ENCODE measurements around the gene PIK3R1. TPM values are rescaled to one million over a fixed set of nuclear protein-coding genes. Genes with fewer than 3 reads are reported as not detected.
A peak's percentile ranks its signal among the peaks of the same experiment; 100 is the strongest.

Gene PIK3R1
- total RNA-seq, 1 donor, result 73.8 TPM

DNA sequence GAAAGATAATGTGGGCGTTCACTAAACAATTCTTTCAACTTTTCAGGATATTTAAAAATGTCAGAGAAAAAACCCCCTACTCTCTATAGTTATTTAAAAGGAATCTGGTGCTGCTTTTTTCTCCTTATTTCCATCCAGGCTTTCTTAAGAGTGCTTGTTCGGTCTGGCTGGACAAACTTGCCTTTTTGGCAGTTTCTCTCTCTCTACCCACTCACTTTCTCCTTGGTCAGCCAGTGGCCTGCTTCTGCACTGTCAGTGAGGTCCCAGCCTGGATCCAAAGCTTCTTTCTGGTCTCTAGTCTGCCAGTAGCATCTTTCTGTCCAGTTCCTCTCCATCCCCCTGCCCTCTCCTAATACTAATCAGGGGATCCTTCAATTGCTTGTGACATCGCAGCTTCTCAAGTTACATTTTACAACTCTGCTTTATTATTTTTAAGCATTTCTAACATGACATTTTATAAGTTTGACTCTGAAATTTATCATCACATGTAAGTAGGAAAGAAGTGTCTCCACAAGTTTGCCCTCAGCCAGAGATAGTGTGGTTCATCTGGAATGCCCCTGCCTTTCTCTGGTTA lies 50.4 kb downstream of the PIK3R1 start:
- H3K4me3 ChIP-seq (ENCODE audit: low read depth, low read length), result no peak overlapping the region
- TF ChIP-seq, protein P1, sequence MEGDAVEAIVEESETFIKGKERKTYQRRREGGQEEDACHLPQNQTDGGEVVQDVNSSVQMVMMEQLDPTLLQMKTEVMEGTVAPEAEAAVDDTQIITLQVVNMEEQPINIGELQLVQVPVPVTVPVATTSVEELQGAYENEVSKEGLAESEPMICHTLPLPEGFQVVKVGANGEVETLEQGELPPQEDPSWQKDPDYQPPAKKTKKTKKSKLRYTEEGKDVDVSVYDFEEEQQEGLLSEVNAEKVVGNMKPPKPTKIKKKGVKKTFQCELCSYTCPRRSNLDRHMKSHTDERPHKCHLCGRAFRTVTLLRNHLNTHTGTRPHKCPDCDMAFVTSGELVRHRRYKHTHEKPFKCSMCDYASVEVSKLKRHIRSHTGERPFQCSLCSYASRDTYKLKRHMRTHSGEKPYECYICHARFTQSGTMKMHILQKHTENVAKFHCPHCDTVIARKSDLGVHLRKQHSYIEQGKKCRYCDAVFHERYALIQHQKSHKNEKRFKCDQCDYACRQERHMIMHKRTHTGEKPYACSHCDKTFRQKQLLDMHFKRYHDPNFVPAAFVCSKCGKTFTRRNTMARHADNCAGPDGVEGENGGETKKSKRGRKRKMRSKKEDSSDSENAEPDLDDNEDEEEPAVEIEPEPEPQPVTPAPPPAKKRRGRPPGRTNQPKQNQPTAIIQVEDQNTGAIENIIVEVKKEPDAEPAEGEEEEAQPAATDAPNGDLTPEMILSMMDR (IDR thresholded peaks at IDR 0.05; ENCODE audit: insufficient read depth, low read depth, low read length), result no peak
- DNase-seq (ENCODE audit: low read depth), result peak; percentile 35

DNA sequence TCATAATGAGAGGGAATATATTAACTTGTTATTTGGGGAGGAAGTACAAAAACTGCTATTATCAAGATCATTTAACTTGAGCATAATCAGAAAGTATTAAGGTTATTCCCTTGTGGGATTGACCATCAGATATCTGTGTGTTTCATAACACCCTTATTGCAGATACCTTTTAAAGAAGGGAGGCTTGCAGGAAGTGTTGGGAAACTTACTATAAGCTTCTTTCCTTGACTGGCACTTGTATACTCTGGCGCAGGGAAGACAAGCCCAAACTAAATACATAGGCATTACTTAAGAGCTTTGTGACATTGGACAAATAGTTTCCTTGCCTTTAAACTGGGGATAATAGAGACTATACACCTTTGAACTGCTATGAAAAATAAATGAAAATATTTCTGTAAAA lies 50.9 kb downstream of the PIK3R1 start:
- peak; percentile 74 for DNase-seq (ENCODE audit: low read depth)
- TF ChIP-seq, protein P1 (IDR thresholded peaks at IDR 0.05; ENCODE audit: insufficient read depth, low read depth, low read length), result no peak
- no peak overlapping the region for H3K4me3 ChIP-seq (ENCODE audit: low read depth, low read length)

DNA sequence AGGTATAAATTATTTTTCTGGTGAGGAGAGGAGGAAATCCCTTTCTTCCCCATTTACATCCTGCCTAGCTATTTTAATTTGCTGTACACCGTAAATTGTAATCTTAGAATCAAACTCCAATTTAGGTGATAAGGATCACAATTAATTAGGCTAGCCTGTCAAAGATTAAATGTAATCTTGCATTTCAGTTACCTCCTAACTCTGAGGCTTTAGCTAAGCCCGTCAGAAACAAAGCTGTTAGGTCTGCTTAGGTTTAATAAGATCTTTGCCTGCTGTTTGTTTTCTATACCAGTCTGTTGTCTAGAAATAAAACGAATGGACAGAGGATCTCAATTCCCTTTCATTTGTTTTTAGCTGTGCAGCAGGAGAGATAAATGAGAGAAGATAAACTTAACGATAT lies 51.5 kb downstream of the PIK3R1 start:
- no peak for DNase-seq (ENCODE audit: low read depth)
- no peak overlapping the region for H3K4me3 ChIP-seq (ENCODE audit: low read depth, low read length)
- TF ChIP-seq, protein P1 (IDR thresholded peaks at IDR 0.05; ENCODE audit: insufficient read depth, low read depth, low read length), result no peak

DNA sequence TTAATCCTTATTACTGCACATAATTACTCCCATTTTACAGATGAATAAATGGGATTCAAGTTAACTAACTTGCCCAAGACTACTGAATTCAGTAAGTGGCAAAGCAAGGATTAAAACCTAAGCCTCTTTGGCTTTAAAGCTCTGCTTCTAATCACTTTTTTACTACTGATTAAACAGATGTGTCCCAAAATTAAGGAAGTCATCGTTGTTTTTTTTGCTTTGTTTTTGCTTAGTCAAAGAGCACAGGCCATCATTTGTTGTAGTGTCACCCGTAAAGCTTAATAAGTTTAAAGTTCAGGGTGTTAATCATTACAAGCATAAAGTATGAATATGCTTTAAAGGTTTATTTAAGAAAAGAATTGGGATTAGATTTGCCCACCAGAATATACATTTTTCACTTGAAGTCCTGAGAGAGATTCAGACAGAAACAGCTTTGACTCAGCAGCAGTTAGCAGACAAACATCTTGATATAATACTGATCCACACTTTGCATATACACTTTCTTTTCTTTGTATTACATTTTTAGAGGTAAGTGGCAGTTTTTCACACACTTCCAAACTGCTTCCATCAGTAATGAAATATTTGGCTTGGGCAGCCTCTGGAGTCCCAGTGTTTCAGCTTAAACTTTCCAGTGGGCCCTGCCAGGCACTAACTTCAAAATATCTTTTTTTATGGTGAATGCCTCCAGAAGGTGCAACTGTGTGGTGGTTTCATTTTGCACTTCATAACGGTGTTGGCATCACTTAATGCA lies 52.7 kb downstream of the PIK3R1 start:
- no peak overlapping the region for H3K4me3 ChIP-seq (ENCODE audit: low read depth, low read length)
- TF ChIP-seq, protein P1 (IDR thresholded peaks at IDR 0.05; ENCODE audit: insufficient read depth, low read depth, low read length), result no peak
- no peak for DNase-seq (ENCODE audit: low read depth)

DNA sequence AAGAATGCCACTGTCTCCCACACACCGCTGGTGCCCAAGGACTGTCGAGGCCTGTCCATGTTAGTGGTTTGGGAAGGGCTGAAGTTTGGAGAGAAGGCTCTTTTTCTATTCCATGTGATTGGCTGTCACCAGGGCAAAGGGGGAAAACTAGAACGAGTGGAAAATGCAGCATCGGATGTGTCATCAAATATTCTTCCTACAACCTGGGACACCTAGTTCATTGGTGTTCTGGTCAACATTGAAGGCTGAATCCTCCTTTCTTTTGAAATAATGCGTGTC lies 53.2 kb downstream of the PIK3R1 start:
- no peak for DNase-seq (ENCODE audit: low read depth)
- no peak overlapping the region for H3K4me3 ChIP-seq (ENCODE audit: low read depth, low read length)
- TF ChIP-seq, protein P1 (IDR thresholded peaks at IDR 0.05; ENCODE audit: insufficient read depth, low read depth, low read length), result no peak

DNA sequence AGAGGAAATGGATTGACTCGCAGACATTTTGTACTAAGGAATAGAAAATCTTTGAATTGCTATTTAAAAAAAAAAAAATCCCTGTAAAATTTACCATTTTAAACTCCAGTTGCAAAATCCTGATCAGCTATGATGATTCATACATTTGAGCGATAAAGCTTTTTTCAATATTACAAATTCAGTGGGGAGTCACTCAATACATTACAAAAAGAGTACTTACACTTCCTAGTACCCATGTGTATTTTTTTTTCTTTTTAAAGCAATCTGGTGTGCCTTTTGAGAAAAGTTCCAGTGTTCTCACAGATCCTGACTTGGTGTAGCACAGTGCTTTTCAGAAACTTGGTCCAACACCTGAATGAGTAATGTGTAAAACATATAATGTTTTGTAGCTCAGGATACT lies 54.3 kb downstream of the PIK3R1 start:
- no peak overlapping the region for H3K4me3 ChIP-seq (ENCODE audit: low read depth, low read length)
- DNase-seq (ENCODE audit: low read depth), result no peak
- TF ChIP-seq, protein P1 (IDR thresholded peaks at IDR 0.05; ENCODE audit: insufficient read depth, low read depth, low read length), result no peak
